Loucy (cell line): Measurements from ENCODE around the gene RPS6KA3.

Source experiments
- CTCF ChIP-seq: fragments of 200-600 bp; sonication (generic); conservative IDR thresholded peaks from 2 replicates; pipeline ENCODE4 v1.5.1; 2014; ENCODE audit warnings: mild to moderate bottlenecking, antibody characterized with exemption, low read length
- EZH2phosphoT487 ChIP-seq: fragments of 200-600 bp; IDR thresholded peaks from 2 replicates; pipeline ENCODE4 v1.6.1; 2018; ENCODE audit warnings: antibody characterized with exemption, mild to moderate bottlenecking, moderate library complexity, borderline replicate concordance

- no peak for TF ChIP-seq CTCF
- TF ChIP-seq EZH2phosphoT487: no peak
Measured at GRCh38 chrX:20181598-20182329, 84.9 kb downstream of the RPS6KA3 start.
